Esophagus muscularis mucosa (tissue), 4 donors: ENCODE data around the gene B3GALT6.

ENCODE experiments used
- EP300 ChIP-seq: sonication (generic); formaldehyde crosslinking; IDR thresholded peaks from one replicate; pipeline ENCODE4 v1.6.1; 2017; ENCODE audit warnings: antibody characterized with exemption
- POLR2AphosphoS5 ChIP-seq, 2 donors: sonication (generic); formaldehyde crosslinking; IDR thresholded peaks; one replicate each; pipeline ENCODE4 v1.6.1; 2017; ENCODE audit warnings: antibody characterized with exemption in 2 of 2
- TF ChIP-seq, protein P1 (sequence below), 3 experiments: fragments of 200-600 bp in 2 of 3; fragments of 450-650 bp in 1 of 3; sonication (generic) in 2 of 3; IDR thresholded peaks; one replicate each; pipeline ENCODE4 v1.5.1; 2017 to 2019; ENCODE audit warnings: antibody characterized with exemption in 3 of 3, mild to moderate bottlenecking in 2 of 3, moderate library complexity in 1 of 3

- TF ChIP-seq, protein P1, sequence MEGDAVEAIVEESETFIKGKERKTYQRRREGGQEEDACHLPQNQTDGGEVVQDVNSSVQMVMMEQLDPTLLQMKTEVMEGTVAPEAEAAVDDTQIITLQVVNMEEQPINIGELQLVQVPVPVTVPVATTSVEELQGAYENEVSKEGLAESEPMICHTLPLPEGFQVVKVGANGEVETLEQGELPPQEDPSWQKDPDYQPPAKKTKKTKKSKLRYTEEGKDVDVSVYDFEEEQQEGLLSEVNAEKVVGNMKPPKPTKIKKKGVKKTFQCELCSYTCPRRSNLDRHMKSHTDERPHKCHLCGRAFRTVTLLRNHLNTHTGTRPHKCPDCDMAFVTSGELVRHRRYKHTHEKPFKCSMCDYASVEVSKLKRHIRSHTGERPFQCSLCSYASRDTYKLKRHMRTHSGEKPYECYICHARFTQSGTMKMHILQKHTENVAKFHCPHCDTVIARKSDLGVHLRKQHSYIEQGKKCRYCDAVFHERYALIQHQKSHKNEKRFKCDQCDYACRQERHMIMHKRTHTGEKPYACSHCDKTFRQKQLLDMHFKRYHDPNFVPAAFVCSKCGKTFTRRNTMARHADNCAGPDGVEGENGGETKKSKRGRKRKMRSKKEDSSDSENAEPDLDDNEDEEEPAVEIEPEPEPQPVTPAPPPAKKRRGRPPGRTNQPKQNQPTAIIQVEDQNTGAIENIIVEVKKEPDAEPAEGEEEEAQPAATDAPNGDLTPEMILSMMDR (IDR thresholded peaks at IDR 0.05): no peak
- TF ChIP-seq EP300 (no peak), POLR2AphosphoS5 (IDR thresholded peaks at IDR 0.05) (no peak)
These were observed 6.1 kb upstream of the B3GALT6 start for GRCh38 chr1:1225913-1226312.
